Stomach (tissue), 4 donors: ENCODE measurements around the gene FHOD3.

ENCODE experiments used
- CTCF ChIP-seq, 7 experiments: fragments of 450-650 bp in 4 of 7; fragments of 200-600 bp in 3 of 7; sonication (generic) in 3 of 7; IDR thresholded peaks; one replicate each; pipeline ENCODE4 v1.5.1; 2016 to 2019; ENCODE audit warnings: antibody characterized with exemption in 7 of 7, control low read depth in 2 of 7, mild to moderate bottlenecking in 1 of 7
- EP300 ChIP-seq: sonication (generic); formaldehyde crosslinking; IDR thresholded peaks from one replicate; pipeline ENCODE4 v1.6.1; 2017; ENCODE audit warnings: antibody characterized with exemption
- POLR2A ChIP-seq, 4 donors: fragments of 450-650 bp; IDR thresholded peaks; one replicate each; pipeline ENCODE4 v1.6.1; 2016; ENCODE audit warnings: antibody characterized with exemption in 4 of 4, control low read depth in 2 of 4, mild to moderate bottlenecking in 1 of 4, moderate library complexity in 1 of 4
- POLR2AphosphoS5 ChIP-seq, 3 donors: sonication (generic); formaldehyde crosslinking; IDR thresholded peaks; one replicate each; pipeline ENCODE4 v1.6.1; 2016; ENCODE audit warnings: antibody characterized with exemption in 3 of 3

GRCh38 chr18:36325846-36326245 is 28.3 kb downstream of the FHOD3 start:
- TF ChIP-seq CTCF (IDR thresholded peaks at IDR 0.05) (no peak), POLR2A (IDR thresholded peaks at IDR 0.05) (no peak), POLR2AphosphoS5 (IDR thresholded peaks at IDR 0.05) (no peak), EP300 (no peak)
